ENCODE data around the gene MBD2. TPM values are rescaled to one million over a fixed set of nuclear protein-coding genes. Genes with fewer than 3 reads are reported as not detected.

Gene MBD2
- total RNA-seq, 4 donors from 2014 or later: 12.7 to 21.7 (median 19.3) TPM

DNA sequence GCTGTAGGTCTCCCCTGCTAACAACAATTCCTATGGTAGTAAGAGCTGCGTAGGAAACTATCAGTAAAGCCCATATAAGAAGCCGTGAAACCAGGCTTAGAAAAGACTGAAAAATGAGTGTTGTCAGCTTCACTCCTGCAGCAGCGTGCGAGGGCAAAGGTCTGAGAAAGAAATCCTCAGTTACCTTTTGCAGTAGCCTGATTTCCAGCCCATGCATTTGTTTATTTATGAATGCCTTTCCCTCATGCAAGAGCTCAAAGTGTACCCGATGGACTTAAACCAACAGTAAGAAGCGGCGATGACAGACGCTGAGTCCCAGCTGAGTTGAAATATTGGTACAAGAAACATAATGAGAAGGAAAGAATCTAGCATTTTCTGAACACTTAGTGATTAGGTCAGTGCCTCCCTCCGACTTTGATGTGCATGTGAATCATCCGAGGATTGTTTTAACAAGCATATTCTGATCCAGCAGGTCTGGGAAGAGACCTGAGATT, 29.8 kb upstream of the MBD2 start:
- in situ Hi-C loops (cut with MboI; ENCODE audit: low sequenced_read_pairs in 4 of 4): no loop called here
- intact Hi-C loops (cut with DNase I; ENCODE audit: low total_unique reads): no loop called here
- H3K36me3 ChIP-seq: no peaks in the 10 kb centered on the region
- no peaks in the 10 kb centered on the region for H3K27me3 ChIP-seq
- TF ChIP-seq POLR2A (IDR thresholded peaks at IDR 0.05): no peak
- TF ChIP-seq, protein P1, sequence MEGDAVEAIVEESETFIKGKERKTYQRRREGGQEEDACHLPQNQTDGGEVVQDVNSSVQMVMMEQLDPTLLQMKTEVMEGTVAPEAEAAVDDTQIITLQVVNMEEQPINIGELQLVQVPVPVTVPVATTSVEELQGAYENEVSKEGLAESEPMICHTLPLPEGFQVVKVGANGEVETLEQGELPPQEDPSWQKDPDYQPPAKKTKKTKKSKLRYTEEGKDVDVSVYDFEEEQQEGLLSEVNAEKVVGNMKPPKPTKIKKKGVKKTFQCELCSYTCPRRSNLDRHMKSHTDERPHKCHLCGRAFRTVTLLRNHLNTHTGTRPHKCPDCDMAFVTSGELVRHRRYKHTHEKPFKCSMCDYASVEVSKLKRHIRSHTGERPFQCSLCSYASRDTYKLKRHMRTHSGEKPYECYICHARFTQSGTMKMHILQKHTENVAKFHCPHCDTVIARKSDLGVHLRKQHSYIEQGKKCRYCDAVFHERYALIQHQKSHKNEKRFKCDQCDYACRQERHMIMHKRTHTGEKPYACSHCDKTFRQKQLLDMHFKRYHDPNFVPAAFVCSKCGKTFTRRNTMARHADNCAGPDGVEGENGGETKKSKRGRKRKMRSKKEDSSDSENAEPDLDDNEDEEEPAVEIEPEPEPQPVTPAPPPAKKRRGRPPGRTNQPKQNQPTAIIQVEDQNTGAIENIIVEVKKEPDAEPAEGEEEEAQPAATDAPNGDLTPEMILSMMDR (IDR thresholded peaks at IDR 0.05 in 4 of 5, conservative IDR thresholded peaks at IDR 0.05 in 1 of 5): no peak
- H3K4me1 ChIP-seq: no peaks in the 10 kb centered on the region
- H3K9me3 ChIP-seq: no peaks in the 10 kb centered on the region
- no peak overlapping the region for H3K27ac ChIP-seq
- H3K4me3 ChIP-seq: no peak overlapping the region
- ATAC-seq (no peak), DNase-seq (no peak)

GRCh38 chr18:54251606-54252390, 27.3 kb upstream of the MBD2 start:
- Histone ChIP-seq H3K4me3 (no peak overlapping the region), H3K9me3 (no peaks in the 10 kb centered on the region), H3K4me1 (no peaks in the 10 kb centered on the region), H3K27me3 (no peaks in the 10 kb centered on the region), H3K27ac (peak overlapping the region in 1 of 4 donors; percentile 1), H3K36me3 (no peaks in the 10 kb centered on the region)
- TF ChIP-seq, protein P1 (IDR thresholded peaks at IDR 0.05 in 4 of 5, conservative IDR thresholded peaks at IDR 0.05 in 1 of 5): no peak
- no peak for TF ChIP-seq POLR2A (IDR thresholded peaks at IDR 0.05)
- in situ Hi-C loops (cut with MboI; ENCODE audit: low sequenced_read_pairs in 4 of 4): no loop called here
- ATAC-seq (peak in 1 of 2 donors; percentile 8), DNase-seq (no peak)
- intact Hi-C loops (cut with DNase I; ENCODE audit: low total_unique reads): no loop called here

DNA sequence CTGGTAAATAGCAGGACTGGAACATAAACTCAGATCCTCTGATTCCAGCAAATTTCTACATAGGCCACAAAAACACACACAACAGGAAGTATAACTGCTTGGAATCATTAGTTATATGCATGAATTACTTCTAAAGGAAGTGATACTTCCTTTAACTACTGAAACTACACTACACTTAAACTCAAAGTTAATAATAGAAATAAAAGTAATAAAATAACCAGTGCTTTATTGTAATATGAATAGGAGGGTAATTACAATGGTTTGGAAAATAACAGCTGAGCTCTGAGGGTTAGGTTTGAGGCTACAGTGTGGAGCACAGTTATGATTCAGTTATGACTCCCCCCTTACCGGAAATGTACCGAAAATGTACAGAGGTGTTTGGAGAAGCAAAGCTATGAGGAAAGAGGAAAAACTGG, 26.4 kb upstream of the MBD2 start:
- TF ChIP-seq, protein P1 (IDR thresholded peaks at IDR 0.05 in 4 of 5, conservative IDR thresholded peaks at IDR 0.05 in 1 of 5): no peak
- no peak for TF ChIP-seq POLR2A (IDR thresholded peaks at IDR 0.05)
- peak overlapping the region in 1 of 4 donors; percentile 1 for H3K27ac ChIP-seq
- in situ Hi-C loops (cut with MboI; ENCODE audit: low sequenced_read_pairs in 4 of 4) (no loop called here), intact Hi-C loops (cut with DNase I; ENCODE audit: low total_unique reads) (no loop called here)
- H3K9me3 ChIP-seq: no peaks in the 10 kb centered on the region
- DNase-seq: no peak
- H3K36me3 ChIP-seq: no peaks in the 10 kb centered on the region
- no peaks in the 10 kb centered on the region for H3K27me3 ChIP-seq
- H3K4me3 ChIP-seq: no peak overlapping the region
- H3K4me1 ChIP-seq: no peaks in the 10 kb centered on the region
- ATAC-seq: no peak

GRCh38 chr18:54247511-54248175, 23.2 kb upstream of the MBD2 start:
- TF ChIP-seq, protein P1 (IDR thresholded peaks at IDR 0.05 in 4 of 5, conservative IDR thresholded peaks at IDR 0.05 in 1 of 5): no peak
- TF ChIP-seq POLR2A (IDR thresholded peaks at IDR 0.05): no peak
- ATAC-seq (no peak), DNase-seq (no peak)
- Histone ChIP-seq H3K36me3 (no peaks in the 10 kb centered on the region), H3K27me3 (no peaks in the 10 kb centered on the region), H3K4me1 (no peaks in the 10 kb centered on the region), H3K27ac (no peak overlapping the region), H3K9me3 (no peaks in the 10 kb centered on the region), H3K4me3 (no peak overlapping the region)
- in situ Hi-C loops (cut with MboI; ENCODE audit: low sequenced_read_pairs in 4 of 4): no loop called here
- intact Hi-C loops (cut with DNase I; ENCODE audit: low total_unique reads): no loop called here
